Parathyroid adenoma (tissue), 2 donors: ENCODE results near the gene ZFTA.
"Not testable (repeated sequence)": the region's sequence is repeated elsewhere in the genome, so short reads cannot be mapped to it uniquely, and the experiment has no call there.

Source experiments
- H2AFZ ChIP-seq: fragments of 300-600 bp; sonication (generic); one replicate; pipeline ENCODE4 v1.7.0; 2017; ENCODE audit warnings: antibody characterized with exemption, mild to moderate bottlenecking
- H3K27ac ChIP-seq: fragments of 300-600 bp; sonication (generic); one replicate; pipeline ENCODE4 v1.7.0; 2017
- H3K27me3 ChIP-seq: fragments of 300-600 bp; sonication (generic); one replicate; pipeline ENCODE4 v1.7.0; 2017; ENCODE audit warnings: low read length; ENCODE audit not compliant: control insufficient read depth, insufficient read depth
- H3K36me3 ChIP-seq: fragments of 300-600 bp; sonication (generic); one replicate; pipeline ENCODE4 v1.7.0; 2017; ENCODE audit warnings: low read length; ENCODE audit not compliant: control insufficient read depth, insufficient read depth
- H3K4me1 ChIP-seq: fragments of 300-600 bp; sonication (generic); one replicate; pipeline ENCODE4 v1.7.0; 2017; ENCODE audit warnings: control low read depth
- H3K4me2 ChIP-seq: fragments of 300-600 bp; sonication (generic); one replicate; pipeline ENCODE4 v1.7.0; 2017; ENCODE audit warnings: low read length
- H3K4me3 ChIP-seq: fragments of 300-600 bp; sonication (generic); one replicate; pipeline ENCODE4 v1.7.0; 2017; ENCODE audit warnings: low read depth, low read length
- H3K79me2 ChIP-seq: fragments of 300-600 bp; sonication (generic); one replicate; pipeline ENCODE4 v1.7.0; 2017; ENCODE audit warnings: control low read depth
- H3K9ac ChIP-seq: fragments of 300-600 bp; sonication (generic); one replicate; pipeline ENCODE4 v1.7.0; 2017; ENCODE audit warnings: mild to moderate bottlenecking
- H3K9me3 ChIP-seq: fragments of 300-600 bp; sonication (generic); one replicate; pipeline ENCODE4 v1.7.0; 2017; ENCODE audit warnings: low read length; ENCODE audit not compliant: control insufficient read depth
- TF ChIP-seq, protein P1 (sequence below): fragments of 300-600 bp; sonication (generic); IDR thresholded peaks from one replicate; pipeline ENCODE4 v1.7.0; 2017; ENCODE audit warnings: antibody characterized with exemption, mild to moderate bottlenecking
- donor health status: primary hyperparathyroidism.

Gene ZFTA

DNA sequence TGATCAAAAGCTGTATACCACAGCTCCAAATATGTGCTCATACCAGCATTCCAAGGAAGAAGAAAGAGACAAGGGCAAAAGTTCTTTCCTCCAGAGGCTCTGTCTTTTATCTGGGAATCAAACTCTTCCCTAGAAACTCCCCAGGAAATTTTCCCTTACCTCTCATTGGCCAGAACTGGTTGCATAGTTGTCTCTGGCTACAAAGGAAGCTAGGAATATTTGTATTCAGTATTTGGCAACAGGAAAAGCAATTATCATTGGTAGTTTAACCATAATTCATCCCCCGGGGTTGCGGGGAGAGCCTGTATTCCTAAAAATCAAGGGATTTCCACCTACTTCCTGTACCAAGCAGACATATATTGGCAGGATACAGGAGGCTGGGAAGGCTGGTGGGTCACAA lies 10.5 kb upstream of the ZFTA start:
- Histone ChIP-seq H3K4me1 (no peaks in the 10 kb centered on the region), H3K27me3 (no peaks in the 10 kb centered on the region), H3K79me2 (no peaks in the 10 kb centered on the region), H2AFZ (no peak overlapping the region), H3K36me3 (no peaks in the 10 kb centered on the region), H3K4me3 (no peak overlapping the region), H3K9me3 (no peaks in the 10 kb centered on the region), H3K27ac (no peak overlapping the region), H3K4me2 (no peak overlapping the region), H3K9ac (no peak overlapping the region)
- TF ChIP-seq, protein P1, sequence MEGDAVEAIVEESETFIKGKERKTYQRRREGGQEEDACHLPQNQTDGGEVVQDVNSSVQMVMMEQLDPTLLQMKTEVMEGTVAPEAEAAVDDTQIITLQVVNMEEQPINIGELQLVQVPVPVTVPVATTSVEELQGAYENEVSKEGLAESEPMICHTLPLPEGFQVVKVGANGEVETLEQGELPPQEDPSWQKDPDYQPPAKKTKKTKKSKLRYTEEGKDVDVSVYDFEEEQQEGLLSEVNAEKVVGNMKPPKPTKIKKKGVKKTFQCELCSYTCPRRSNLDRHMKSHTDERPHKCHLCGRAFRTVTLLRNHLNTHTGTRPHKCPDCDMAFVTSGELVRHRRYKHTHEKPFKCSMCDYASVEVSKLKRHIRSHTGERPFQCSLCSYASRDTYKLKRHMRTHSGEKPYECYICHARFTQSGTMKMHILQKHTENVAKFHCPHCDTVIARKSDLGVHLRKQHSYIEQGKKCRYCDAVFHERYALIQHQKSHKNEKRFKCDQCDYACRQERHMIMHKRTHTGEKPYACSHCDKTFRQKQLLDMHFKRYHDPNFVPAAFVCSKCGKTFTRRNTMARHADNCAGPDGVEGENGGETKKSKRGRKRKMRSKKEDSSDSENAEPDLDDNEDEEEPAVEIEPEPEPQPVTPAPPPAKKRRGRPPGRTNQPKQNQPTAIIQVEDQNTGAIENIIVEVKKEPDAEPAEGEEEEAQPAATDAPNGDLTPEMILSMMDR: no peak

DNA sequence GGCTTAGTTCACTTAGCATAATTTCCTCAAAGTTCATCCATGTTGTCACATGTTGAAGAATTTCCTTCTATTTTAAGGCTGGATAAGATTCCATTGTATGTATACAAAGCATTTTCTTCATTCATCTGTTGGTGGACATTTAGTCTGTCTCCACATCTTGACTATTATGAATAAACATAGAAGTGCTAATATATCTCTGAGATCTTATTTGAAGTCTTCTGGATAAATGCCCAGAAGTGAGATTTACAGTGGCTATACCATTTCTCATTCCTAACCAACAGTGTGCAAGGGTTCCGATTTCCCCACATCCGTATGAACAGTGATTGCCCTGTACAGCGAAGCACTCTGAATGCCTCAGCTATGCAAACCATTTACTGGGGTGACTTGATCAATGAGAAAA lies 6.6 kb upstream of the ZFTA start:
- H3K27me3 ChIP-seq: no peaks in the 10 kb centered on the region
- no peaks in the 10 kb centered on the region for H3K79me2 ChIP-seq
- TF ChIP-seq, protein P1: no peak
- no peaks in the 10 kb centered on the region for H3K4me1 ChIP-seq
- H3K27ac ChIP-seq: no peak overlapping the region
- no peak overlapping the region for H3K4me3 ChIP-seq
- H3K9ac ChIP-seq: no peak overlapping the region
- no peaks in the 10 kb centered on the region for H3K9me3 ChIP-seq
- H2AFZ ChIP-seq: no peak overlapping the region
- H3K4me2 ChIP-seq: no peak overlapping the region
- H3K36me3 ChIP-seq: no peaks in the 10 kb centered on the region

DNA sequence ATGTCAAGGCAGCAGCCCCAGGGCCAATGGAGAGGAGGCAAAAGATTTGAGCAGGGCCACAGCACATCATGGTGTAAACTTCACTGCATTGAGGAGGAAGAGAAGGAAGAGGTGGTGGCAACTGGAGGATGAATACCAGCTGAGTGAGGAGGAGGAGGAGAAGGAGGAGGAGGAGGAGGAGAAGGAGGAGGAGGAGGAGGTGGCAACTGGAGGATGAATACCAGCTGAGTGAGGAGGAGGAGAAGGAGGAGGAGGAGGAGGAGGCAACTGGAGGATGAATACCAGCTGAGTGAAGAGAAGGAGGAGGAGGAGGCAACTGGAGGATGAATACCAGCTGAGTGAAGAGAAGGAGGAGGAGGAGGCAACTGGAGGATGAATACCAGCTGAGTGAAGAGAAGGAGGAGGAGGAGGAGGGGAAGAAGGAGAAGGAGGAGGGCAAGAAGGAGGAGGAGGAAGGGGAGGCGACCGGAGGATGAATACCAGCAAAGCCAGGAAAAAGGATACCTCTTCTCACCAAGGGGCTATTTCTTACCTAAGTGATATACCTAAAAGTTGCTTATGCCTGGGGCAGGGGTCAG lies 3.3 kb upstream of the ZFTA start:
- H3K4me1 ChIP-seq, H3K27ac ChIP-seq: not testable (repeated sequence)

DNA sequence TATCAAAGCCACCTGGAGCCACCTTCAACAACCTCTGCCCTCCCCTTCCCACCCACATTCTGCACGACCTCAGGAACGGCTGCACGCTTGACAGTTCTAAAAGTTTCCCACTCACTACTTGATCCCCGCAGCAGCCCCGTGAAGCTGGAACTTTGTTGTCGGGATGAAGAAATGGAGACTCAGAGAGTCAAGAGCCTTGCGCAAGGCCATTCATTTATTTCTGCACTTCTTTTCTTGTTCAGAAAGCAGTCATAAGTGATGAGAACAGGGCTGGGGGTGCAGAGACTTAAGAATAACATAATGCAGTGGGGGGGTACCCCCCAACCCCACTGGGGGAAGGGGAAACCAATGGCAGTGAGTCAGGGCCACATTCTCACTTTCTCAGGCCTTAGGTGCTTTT lies 2.2 kb upstream of the ZFTA start:
- Histone ChIP-seq H3K4me3 (no peak overlapping the region), H3K79me2 (no peaks in the 10 kb centered on the region), H3K9ac (no peak overlapping the region), H3K4me1 (no peaks in the 10 kb centered on the region), H3K36me3 (no peaks in the 10 kb centered on the region), H3K27ac (no peak overlapping the region), H3K27me3 (no peaks in the 10 kb centered on the region), H2AFZ (no peak overlapping the region), H3K4me2 (no peak overlapping the region), H3K9me3 (no peaks in the 10 kb centered on the region)
- TF ChIP-seq, protein P1: no peak

More for the DNA sequence above, 3.3 kb upstream of the ZFTA start:
- not testable (repeated sequence) for H3K79me2 ChIP-seq, H2AFZ ChIP-seq, H3K27me3 ChIP-seq, H3K9me3 ChIP-seq, H3K4me3 ChIP-seq, H3K4me2 ChIP-seq, H3K36me3 ChIP-seq, H3K9ac ChIP-seq

DNA sequence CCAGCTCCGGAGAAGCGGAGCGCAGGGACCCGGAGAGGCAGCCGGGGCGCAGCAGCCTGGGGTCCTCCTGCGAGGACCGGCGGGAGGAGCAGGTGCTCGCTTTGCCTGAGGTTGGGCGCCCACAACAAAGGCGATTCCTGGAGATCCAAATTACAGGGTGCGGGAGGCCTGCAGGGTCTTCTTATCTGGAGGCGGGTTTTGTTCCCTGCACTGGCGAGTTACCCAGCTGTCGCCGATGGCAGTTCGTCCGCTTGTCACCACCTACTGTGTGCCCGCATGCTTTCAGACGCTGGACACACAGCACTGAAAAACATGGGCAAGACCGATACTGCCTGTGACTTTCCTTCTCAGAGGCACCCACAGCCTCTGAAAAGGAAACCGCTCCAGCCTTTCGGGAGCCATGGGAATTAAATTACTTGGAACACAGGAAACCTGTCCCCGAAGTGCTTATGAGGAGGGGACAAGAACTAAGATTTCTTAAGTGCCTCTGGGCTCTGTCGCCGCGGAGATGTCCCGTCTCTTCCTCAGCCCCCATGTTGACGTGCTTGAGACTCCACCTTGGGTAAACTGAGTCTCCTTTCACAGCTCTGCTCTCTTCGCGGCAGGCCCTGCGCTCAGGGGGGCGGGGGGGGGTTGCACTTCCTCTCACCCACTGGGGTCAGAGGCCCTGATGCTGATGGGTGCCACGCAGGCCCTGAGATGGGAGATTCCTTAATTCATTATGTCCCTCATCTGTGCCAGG lies 1.3 kb upstream of the ZFTA start:
- no peaks in the 10 kb centered on the region for H3K79me2 ChIP-seq
- H3K4me3 ChIP-seq: no peak overlapping the region
- no peaks in the 10 kb centered on the region for H3K36me3 ChIP-seq
- H3K4me1 ChIP-seq: no peaks in the 10 kb centered on the region
- peak overlapping the region; percentile 85 for H2AFZ ChIP-seq
- no peak overlapping the region for H3K9ac ChIP-seq
- no peaks in the 10 kb centered on the region for H3K27me3 ChIP-seq
- TF ChIP-seq, protein P1: no peak
- no peaks in the 10 kb centered on the region for H3K9me3 ChIP-seq
- H3K27ac ChIP-seq: no peak overlapping the region
- H3K4me2 ChIP-seq: peak overlapping the region; percentile 57
